Activated CD8-positive, alpha-beta T cell treated with anti-CD3 and anti-CD28 coated beads for 36 hours (primary cell): ENCODE data around the gene NUP214. TPM values are rescaled to one million over a fixed set of nuclear protein-coding genes. Genes with fewer than 3 reads are reported as not detected.

Source experiments
- ATAC-seq: fragments of 200-7000 bp; cut with Tn5 transposase; one replicate; pipeline ENCODE4 v1.10.0; 2021; ENCODE audit warnings: mild to moderate bottlenecking, moderate library complexity
- CTCF ChIA-PET: fragments of 350-600 bp; sonication (Branson Sonifier 250); formaldehyde crosslinking; loops from one replicate; lab custom pipeline; 2021; ENCODE audit warnings: antibody characterized with exemption; lab: Charles Lee
- POLR2A ChIA-PET: fragments of 350-600 bp; sonication (Branson Sonifier 250); formaldehyde crosslinking; loops from one replicate; lab custom pipeline; 2021; ENCODE audit warnings: antibody characterized with exemption; lab: Charles Lee
- DNase-seq: peaks from one replicate; pipeline ENCODE4 v3.0.0-alpha.2; 2020
- H3K27ac Mint-ChIP-seq: one replicate; pipeline ENCODE4 v1.8.0; 2021; ENCODE audit warnings: mild to moderate bottlenecking, mixed read lengths
- H3K27me3 Mint-ChIP-seq: one replicate; pipeline ENCODE4 v1.8.0; 2021; ENCODE audit warnings: mixed read lengths
- H3K36me3 Mint-ChIP-seq: one replicate; pipeline ENCODE4 v1.8.0; 2021; ENCODE audit warnings: low read depth, mixed read lengths
- H3K4me1 Mint-ChIP-seq: one replicate; pipeline ENCODE4 v1.8.0; 2021; ENCODE audit warnings: low read depth, mixed read lengths
- H3K4me3 Mint-ChIP-seq: one replicate; pipeline ENCODE4 v1.8.0; 2021; ENCODE audit warnings: mild to moderate bottlenecking, moderate library complexity, mixed read lengths
- H3K9me3 Mint-ChIP-seq: one replicate; pipeline ENCODE4 v1.8.0; 2021; ENCODE audit warnings: mixed read lengths
- CTCF ChIP-seq: fragments of 200-600 bp; IDR thresholded peaks from one replicate; pipeline ENCODE4 v1.8.0; 2022; ENCODE audit warnings: antibody characterized with exemption, mild to moderate bottlenecking
- intact Hi-C: fragments of 100-400 bp; cut with micrococcal nuclease; formaldehyde crosslinking; loops from one replicate; pipeline ENCODE4 v1.10.0; 2022
- total RNA-seq, 2 experiments: library from RNA; stranded (reverse); gene quantifications; one replicate each; pipeline ENCODE4 v1.2.3, GENCODE V29; 2021

The NUP214 gene
- total RNA-seq, 2 experiments from 2014 or later: 57.6 to 58.3 TPM

- no peak overlapping the region for H3K27ac Mint-ChIP-seq
- no peak for TF ChIP-seq CTCF
- ATAC-seq (no peak), DNase-seq (no peak)
- H3K9me3 Mint-ChIP-seq: no peaks in the 10 kb centered on the region
- H3K4me3 Mint-ChIP-seq: no peak overlapping the region
- POLR2A ChIA-PET: interaction anchor here (1.0 to 2.4 kb wide), 2 partner anchors 13 to 180 kb away, joined by 4 to 6 read pairs; no protein-coding TSS in a partner anchor
- CTCF ChIA-PET: interaction anchor here (1.4 kb wide), 1 partner anchor 109 kb away, joined by 3 read pairs; no protein-coding TSS in a partner anchor
- peaks cover 30% of the 10 kb centered on the region for H3K36me3 Mint-ChIP-seq
- no peaks in the 10 kb centered on the region for H3K27me3 Mint-ChIP-seq
- peaks cover 4% of the 10 kb centered on the region for H3K4me1 Mint-ChIP-seq
- intact Hi-C loops: no loop called here
Observed at GRCh38 chr9:131227112-131227958, 101.9 kb downstream of the NUP214 start.

GRCh38 chr9:131227959-131228460, 102.6 kb downstream of the NUP214 start:
- ATAC-seq (no peak), DNase-seq (no peak)
- Mint-ChIP-seq H3K4me3 (no peak overlapping the region), H3K27me3 (no peaks in the 10 kb centered on the region), H3K9me3 (no peaks in the 10 kb centered on the region), H3K4me1 (peaks cover 4% of the 10 kb centered on the region), H3K27ac (peak overlapping the region; percentile 49), H3K36me3 (peaks cover 30% of the 10 kb centered on the region)
- ChIA-PET POLR2A (interaction anchor here (2.4 kb wide), 1 partner anchor 14 kb away, joined by 6 read pairs; no protein-coding TSS in a partner anchor), CTCF (interaction anchor here (1.4 kb wide), 1 partner anchor 108 kb away, joined by 3 read pairs; no protein-coding TSS in a partner anchor)
- intact Hi-C loops: no loop called here
- TF ChIP-seq CTCF: no peak

GRCh38 chr9:131228988-131229387, 103.6 kb downstream of the NUP214 start:
- intact Hi-C loops: no loop called here
- H3K36me3 Mint-ChIP-seq: peaks cover 31% of the 10 kb centered on the region
- no peak for TF ChIP-seq CTCF
- ChIA-PET CTCF (no interaction called here), POLR2A (interaction anchor here (2.4 kb wide), 1 partner anchor 15 kb away, joined by 6 read pairs; no protein-coding TSS in a partner anchor)
- DNase-seq (no peak), ATAC-seq (no peak)
- H3K27ac Mint-ChIP-seq: no peak overlapping the region
- no peaks in the 10 kb centered on the region for H3K9me3 Mint-ChIP-seq
- no peak overlapping the region for H3K4me3 Mint-ChIP-seq
- peaks cover 11% of the 10 kb centered on the region for H3K4me1 Mint-ChIP-seq
- H3K27me3 Mint-ChIP-seq: no peaks in the 10 kb centered on the region

- Mint-ChIP-seq H3K4me3 (no peak overlapping the region), H3K27ac (peak overlapping the region; percentile 85), H3K4me1 (peaks cover 28% of the 10 kb centered on the region), H3K36me3 (peaks cover 32% of the 10 kb centered on the region), H3K9me3 (no peaks in the 10 kb centered on the region), H3K27me3 (no peaks in the 10 kb centered on the region)
- no peak for TF ChIP-seq CTCF
- ChIA-PET CTCF (interaction anchor here (2.5 kb wide), 1 partner anchor 102 kb away, joined by 8 read pairs; no protein-coding TSS in a partner anchor), POLR2A (interaction anchor here (0.7 to 1.6 kb wide), 2 partner anchors 19 to 23 kb away, joined by 3 read pairs; no protein-coding TSS in a partner anchor)
- intact Hi-C loops: no loop called here
- no peak for ATAC-seq
- DNase-seq: no peak
Observed at GRCh38 chr9:131233556-131233955, 108.2 kb downstream of the NUP214 start.
